Measurements from ENCODE around the gene OR11H7.
"Not testable (repeated sequence)": the region's sequence is repeated elsewhere in the genome, so short reads cannot be mapped to it uniquely, and the experiment has no call there.

The OR11H7 gene

DNA sequence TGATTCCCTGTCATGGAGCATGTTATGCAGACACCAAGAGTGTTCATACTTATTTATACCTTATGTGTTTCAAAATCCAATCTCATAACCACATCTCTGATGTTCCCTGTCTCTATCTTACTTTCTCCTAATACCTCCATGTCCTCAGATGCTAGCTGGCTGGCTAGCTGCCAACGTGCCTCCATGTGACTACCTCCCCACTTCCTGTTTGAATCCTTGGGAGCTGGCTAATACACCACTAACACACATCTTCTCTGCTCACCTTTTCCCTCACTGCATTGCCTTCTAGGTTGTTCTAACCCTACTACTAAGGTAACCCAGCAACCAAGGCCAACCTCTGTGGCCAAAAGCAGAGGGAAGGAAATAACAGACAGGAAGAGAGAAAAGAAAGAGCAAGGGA lies 49.6 kb downstream of the OR11H7 start:
- DNase-seq (ENCODE audit: low read depth): no peak

GRCh38 chr14:20280265-20280664 lies 51.5 kb downstream of the OR11H7 start:
- not testable (repeated sequence) for DNase-seq (ENCODE audit: low read depth)

All from stimulated activated CD8-positive, alpha-beta memory T cell treated with anti-CD3 and anti-CD28 coated beads, Interleukin-12 subunit alpha, Interleukin-12 subunit beta, amount 100 ng/mL, for 1 hour (primary cell).